Astrocyte (in vitro differentiated cells and primary cell): Measurements from ENCODE around the gene CCSER1.

Source experiments
- CTCF ChIP-seq: IDR thresholded peaks from 2 replicates; pipeline ENCODE4 v1.5.1; 2011; ENCODE audit warnings: low read depth, mild to moderate bottlenecking, inconsistent platforms, low read length, moderate library complexity; ENCODE audit not compliant: insufficient read depth
- EZH2 ChIP-seq: IDR thresholded peaks from 2 replicates; pipeline ENCODE4 v1.6.1; 2012; ENCODE audit warnings: mild to moderate bottlenecking, low read length, inconsistent platforms; ENCODE audit not compliant: insufficient read depth

DNA sequence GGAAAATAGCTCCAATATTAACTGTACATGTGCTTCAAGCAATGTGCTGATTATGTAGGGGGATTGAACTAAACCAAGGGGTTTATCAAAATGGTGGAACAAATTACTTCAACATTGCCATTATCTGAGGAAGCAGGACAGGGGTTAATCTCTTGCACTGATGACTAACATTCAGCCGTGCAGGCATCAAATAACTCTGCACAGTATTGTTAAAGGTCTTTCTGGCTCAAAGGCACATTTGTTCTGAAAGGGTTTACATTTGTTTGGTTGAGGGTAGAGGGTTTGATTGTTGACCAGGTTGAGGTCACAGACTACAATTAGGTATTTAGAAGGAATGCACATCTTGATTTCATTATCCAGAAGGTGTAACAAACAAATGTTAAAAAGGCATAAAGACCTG, 32.2 kb upstream of the CCSER1 start:
- TF ChIP-seq CTCF, result no peak
- no peak for TF ChIP-seq EZH2
